Measurements from ENCODE around the gene C2CD2.
"Not testable (repeated sequence)": the region's sequence is repeated elsewhere in the genome, so short reads cannot be mapped to it uniquely, and the experiment has no call there.

The C2CD2 gene

GRCh38 chr21:41953831-41954653 lies at the start of gene C2CD2:
Gene C2CD2, minus strand, starts transcription at chr21:41954018. Its CDS starts 370 bp downstream, at chr21:41953648.
- DNase-seq = no peak

DNA sequence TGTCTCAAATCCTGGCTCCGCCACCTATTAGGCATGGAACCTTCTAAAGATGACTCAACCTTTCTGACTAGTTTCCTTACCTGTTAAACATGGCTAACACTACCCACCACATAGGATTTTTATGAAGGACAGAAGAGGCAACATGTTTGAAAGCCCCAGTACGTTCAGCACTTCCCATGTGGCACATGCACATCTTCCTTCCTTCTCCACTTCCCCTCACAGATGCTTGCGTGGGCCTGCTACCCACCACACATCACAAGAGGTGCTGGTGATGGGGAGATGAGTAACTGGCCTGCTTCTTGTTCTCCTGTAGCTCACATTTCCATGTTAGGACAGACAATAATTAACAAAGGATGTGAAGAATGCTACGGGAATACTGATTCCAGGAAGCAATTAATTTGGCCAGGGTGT lies 49.2 kb upstream of the C2CD2 start:
- no peak for DNase-seq

DNA sequence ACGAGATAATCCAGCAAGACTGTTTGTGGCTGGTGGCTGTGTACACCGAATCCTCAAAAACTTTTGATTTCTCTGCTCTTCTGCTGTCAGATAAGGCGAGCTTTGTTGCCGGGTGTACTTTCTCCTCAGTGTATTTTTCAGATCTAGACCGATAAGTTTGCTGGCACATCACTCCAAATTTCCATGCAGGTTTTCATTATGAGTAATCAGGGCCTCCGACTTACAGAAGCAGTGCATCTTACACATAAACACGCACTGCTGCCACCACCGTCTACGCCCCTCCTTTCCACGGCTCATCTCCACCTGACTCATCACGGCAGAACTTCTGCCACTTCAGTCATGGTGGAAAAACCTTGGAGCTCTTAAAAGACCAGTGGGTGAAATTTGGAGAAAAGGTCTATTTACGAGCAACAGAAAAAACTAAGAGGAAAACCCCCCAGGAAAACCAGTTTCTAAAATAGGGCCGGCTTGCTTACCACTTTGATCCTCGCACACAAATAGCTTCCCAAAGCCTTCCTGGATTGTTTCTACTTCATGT lies 48.7 kb upstream of the C2CD2 start:
- DNase-seq = peak; percentile 65

DNA sequence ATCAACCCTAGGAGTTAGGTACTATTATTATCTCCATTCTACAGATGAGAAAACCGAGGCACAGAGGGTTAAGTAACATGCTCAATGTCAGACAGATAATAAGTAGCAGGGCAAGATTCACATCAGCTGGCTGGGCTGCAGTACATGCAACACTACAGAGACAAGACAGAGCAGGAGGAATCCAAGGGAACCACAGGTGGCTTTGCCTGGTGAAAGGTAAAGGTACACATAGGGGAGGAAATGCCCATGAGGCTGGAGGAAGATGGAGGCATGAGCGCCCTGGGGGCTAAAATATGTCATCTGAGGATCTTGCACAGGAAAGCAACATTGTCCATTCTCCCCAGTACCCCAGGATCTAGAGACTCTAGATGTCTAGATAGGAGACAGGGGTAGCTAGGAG lies 48.0 kb upstream of the C2CD2 start:
- DNase-seq = no peak

DNA sequence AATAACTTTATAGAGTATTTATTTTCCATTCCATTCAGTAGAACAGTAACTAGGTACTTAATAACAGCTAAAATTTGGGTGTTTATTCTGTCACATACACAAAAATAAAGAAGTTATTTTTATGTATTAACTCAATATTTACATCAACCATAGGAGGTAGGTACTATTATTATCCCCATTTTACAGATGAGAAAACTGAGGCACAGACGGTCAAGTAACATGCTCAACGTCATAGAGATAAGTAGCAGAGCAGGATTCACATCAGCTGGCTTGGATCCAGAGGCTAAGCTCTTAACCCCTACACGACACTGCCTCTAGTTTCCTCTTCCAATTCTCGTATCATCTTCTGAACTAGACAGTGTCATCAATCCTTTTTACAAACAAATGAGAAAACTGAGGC lies 47.1 kb upstream of the C2CD2 start:
- DNase-seq = no peak

- DNase-seq = no peak
Observed at GRCh38 chr21:41997657-41998056, 43.8 kb upstream of the C2CD2 start.

DNA sequence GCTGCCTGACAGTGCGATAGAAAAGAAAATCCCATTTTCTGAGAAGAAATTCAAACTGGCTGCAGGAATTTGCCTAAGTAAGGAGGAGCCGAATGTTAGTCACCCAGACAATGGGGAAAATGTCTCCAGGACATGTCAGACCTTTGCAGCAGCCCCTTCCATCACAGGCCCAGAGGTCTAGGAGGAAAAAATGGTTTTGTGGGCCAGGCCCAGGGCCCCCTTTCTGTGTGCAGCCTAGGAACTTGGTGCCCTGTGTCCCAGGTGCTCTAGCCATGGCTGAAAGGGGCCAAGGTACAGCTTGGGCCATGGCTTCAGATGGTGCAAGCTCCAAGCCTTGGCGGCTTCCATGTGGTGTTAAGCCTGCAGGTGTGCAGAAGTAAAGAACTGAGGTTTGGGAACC lies 41.8 kb upstream of the C2CD2 start:
- no peak for DNase-seq

- not testable (repeated sequence) for DNase-seq
Observed at GRCh38 chr21:41994613-41995012, 40.8 kb upstream of the C2CD2 start.

DNA sequence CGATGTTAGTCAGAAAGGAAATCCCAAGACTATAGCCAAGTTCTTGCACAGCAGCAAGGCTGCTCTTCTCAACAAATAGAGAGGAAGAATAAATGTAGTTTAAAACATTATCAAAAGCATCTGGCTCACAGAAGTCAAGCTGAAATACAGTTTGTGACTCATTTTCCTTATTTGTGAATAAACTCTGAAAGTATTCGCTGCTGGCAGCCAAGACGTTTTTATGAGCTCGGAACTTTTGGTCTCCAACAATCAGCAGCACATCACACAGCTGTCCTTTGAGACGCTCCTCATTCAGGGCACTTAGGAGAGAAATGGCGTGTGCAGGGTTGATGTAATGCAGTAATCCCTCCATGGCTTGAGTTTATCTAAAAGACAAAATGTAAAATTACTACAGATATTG lies 39.9 kb upstream of the C2CD2 start:
- DNase-seq = no peak

DNA sequence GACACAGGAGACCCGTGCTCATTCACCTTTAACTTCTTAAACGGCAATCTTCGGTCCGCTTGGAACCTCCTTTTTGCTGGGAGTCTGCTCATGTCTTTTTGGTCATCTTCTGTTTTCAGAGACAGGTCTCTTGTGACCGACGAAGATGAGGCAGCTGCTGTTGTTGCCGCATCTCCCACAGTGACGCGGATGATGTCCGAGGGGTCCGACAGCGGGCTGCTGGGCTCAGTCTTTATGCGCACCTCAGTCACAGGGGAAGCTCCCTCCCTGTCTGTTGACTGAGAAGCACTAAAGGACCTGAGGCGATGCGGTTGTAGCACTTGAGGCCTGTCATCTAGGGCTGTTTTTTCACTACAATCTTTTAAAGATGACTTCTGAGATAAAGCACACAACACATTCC lies 38.8 kb upstream of the C2CD2 start:
- no peak for DNase-seq

DNA sequence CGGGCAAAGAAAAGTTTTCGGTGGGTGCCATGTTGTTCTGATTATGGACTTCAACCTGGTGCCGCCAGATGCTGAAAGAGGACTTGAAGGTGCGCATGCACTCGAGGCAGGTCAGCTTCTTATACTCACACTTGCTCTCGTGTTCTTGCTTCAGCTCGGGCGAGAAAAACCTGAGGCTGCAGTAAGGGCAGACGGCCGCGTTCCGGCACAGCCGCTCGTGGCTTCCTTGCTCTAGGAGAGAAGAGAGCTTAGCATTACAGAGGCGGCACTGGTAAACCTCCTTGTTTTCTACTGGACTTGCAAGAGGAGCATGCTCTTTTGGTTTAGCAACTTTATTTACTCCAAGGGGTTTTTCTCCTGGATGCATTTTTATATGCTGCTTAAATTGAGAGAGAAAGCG lies 37.8 kb upstream of the C2CD2 start:
- DNase-seq = no peak

GRCh38 chr21:41989698-41990097 lies 35.9 kb upstream of the C2CD2 start:
- DNase-seq = no peak

GRCh38 chr21:41987310-41987709 lies 33.5 kb upstream of the C2CD2 start:
- no peak for DNase-seq

DNA sequence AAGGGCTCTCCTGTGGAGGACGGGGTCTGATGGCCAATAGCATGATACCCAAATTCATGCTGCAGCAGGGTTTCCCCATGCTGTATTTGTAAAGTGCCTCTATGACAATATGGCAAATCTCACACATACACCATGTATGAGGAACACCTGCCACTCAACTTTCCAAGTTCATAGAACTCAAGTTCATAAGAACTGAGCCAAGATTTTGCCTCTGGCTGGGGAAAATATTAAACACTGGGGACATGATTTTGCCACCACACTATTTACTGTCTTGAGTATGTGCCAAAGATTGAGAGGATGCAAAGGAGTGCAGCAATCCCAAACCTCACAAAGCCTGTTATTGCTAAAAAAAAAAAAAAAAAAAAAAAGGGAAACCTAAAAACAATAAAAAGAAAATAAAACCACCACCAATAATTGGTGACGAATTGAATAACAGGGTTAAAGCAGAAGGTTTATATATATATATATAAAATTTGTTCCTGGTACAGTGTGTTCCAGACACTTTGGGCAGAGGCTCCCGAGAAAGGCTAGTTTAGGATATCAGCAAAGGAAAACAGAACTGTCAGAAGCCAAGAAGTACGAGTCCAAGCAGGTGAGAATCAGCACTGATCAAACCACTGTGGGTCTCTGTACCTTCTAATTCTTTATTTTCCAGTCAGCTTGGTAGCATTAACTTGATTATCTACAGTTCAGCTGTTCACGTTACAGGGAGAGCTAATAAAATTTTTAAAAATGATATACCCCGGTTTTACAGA lies 32.0 kb upstream of the C2CD2 start:
- DNase-seq = no peak

DNA sequence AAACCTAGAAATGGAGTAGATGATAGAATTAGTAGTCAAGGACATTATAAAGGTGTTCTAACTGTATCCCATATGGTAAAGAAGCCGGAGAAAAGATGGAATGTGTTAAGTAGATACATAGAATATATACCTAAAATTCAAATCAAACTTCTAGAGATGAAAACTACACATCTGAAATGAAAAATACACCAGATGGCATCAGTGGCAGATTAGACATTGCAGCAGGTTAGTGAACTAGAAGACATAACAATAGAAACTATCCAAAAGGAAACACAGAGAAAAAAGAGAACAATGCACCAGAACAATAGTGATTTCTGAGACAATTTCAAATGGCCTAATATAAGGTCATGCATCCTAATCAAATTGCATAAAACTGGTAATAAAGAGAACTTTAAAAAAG lies 29.4 kb upstream of the C2CD2 start:
- DNase-seq = no peak

- DNase-seq = no peak
Observed at GRCh38 chr21:41980561-41980960, 26.7 kb upstream of the C2CD2 start.

DNA sequence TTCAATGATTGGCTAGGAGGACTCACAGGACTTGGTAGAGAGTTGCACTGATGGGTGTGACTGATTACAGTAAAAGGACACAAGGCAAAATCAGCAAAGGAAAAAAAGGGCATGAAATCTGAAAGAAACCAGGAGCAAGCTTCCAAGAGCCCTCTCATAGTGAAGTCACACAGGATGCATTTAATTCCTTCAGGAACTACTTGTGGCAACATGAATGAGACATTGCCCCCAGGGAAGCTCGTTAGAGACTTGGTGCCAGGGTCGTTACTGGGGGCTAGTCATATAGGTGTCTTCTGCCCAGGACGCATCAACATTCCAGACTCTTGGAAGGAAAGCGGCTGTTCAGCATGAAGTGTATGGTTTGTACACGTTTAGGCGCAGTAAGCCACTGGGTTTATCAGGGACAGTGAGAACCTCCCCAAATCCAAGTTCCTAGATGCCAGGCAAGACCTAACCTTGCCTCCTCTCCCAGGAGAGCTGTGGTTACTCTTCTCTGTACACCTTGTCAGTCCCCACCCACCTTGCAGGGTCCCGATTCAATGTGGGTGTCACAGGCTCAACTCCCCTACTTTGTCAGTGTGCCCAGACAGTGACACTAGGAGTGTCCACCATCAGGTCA lies 26.0 kb upstream of the C2CD2 start:
- no peak for DNase-seq

GRCh38 chr21:41979335-41979734 lies 25.5 kb upstream of the C2CD2 start:
- DNase-seq = no peak

GRCh38 chr21:41977034-41977950 lies 23.5 kb upstream of the C2CD2 start:
- no peak for DNase-seq

- no peak for DNase-seq
Observed at GRCh38 chr21:41976611-41977010, 22.8 kb upstream of the C2CD2 start.

DNA sequence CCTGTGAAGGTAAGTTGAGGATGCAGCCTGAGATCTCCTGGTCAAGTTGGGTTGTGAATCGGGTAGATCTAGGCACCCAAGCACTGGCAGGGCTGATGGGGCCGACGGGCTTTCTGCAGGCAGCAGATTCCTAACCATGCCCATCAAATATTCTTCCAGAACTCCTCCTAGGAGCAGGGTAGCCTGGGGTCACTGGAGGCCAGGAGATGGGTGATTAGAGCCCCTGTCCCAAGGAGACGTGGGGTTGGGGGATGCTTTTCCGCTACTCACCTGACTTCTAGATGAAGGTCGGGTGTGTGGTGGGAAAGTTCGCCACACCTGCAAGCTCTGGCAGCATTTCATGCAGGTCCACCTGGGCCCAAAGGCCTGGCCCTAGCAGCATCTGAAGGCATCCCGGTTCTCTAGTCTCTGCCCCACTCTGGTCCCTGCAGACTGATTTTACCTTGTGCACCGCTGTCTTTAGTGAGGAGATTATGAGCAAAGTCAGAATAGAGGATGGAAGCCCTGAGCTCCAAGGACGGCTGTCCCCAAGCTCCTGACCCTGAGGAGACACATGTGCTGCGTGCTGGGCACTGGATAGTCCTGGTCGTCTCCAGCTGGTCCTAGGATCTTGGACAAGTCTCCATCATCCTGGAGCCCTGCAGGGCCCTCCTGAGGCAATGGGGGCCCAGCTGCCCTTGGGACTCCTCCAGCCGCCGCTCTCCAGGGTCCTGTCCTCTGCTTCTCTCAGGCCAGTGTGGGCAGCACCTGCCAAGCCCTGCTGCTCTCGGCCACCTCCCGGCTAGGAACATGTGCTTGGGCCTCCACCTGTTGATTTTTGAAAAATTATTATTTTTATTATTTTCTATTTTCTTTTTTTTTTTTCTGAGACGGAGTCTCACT lies 21.8 kb upstream of the C2CD2 start:
- no peak for DNase-seq

GRCh38 chr21:41974752-41975053 lies 20.9 kb upstream of the C2CD2 start:
- no peak for DNase-seq
